AG04449 (cell line): ENCODE measurements around the gene MFAP3L.

Experiments used
- CTCF ChIA-PET: fragments of 350-600 bp; formaldehyde crosslinking; extraction: SDS; loops from one replicate; lab custom pipeline; 2021; ENCODE audit warnings: antibody characterized with exemption; lab: Yijun Ruan, JAX
- POLR2A ChIA-PET: fragments of 400-600, 350-600 bp; formaldehyde crosslinking; extraction: SDS; loops from one replicate; lab custom pipeline; 2020; ENCODE audit warnings: antibody characterized with exemption, inconsistent platforms; lab: Yijun Ruan, JAX
- DNase-seq: peaks from one replicate; pipeline ENCODE4 v3.0.0-alpha.2; 2010; ENCODE audit warnings: low read depth, low spot score
- H3K4me3 ChIP-seq: 2 replicates; pipeline ENCODE4 v1.5.1; 2011; ENCODE audit warnings: low read depth, mild to moderate bottlenecking, control low read depth, low read length
- CTCF ChIP-seq: IDR thresholded peaks from one replicate; pipeline ENCODE4 v1.5.1; 2011; ENCODE audit warnings: mild to moderate bottlenecking, moderate library complexity, low read length, control low read depth, inconsistent platforms; ENCODE audit not compliant: insufficient read depth; ENCODE audit errors: missing control alignments

MFAP3L gene

GRCh38 chr4:170030121-170030520, 3.9 kb upstream of the MFAP3L start:
- DNase-seq = no peak
- no peak overlapping the region for H3K4me3 ChIP-seq
- CTCF ChIA-PET = interaction anchor here (11.0 kb wide), 1 partner anchor 220 kb away, joined by 89 read pairs; no protein-coding TSS in a partner anchor
- POLR2A ChIA-PET = no interaction called here
- no peak for TF ChIP-seq CTCF

GRCh38 chr4:170027181-170027829, 1.1 kb upstream of the MFAP3L start:
- DNase-seq = peak; percentile 88
- no peak for TF ChIP-seq CTCF
- CTCF ChIA-PET = interaction anchor here (1.0 to 11.0 kb wide), 5 partner anchors 14 to 223 kb away, joined by 4 to 89 read pairs (median 5); no protein-coding TSS in a partner anchor
- H3K4me3 ChIP-seq = peak overlapping the region; percentile 83
- POLR2A ChIA-PET = interaction anchor here (0.5 kb wide), 1 partner anchor 65 kb away, joined by 3 read pairs; no protein-coding TSS in a partner anchor

- peak overlapping the region; percentile 83 for H3K4me3 ChIP-seq
- DNase-seq = no peak
- ChIA-PET POLR2A (interaction anchor here (0.6 to 1.4 kb wide), 7 partner anchors 9 to 438 kb away, joined by 3 to 7 read pairs (median 3); no protein-coding TSS in a partner anchor), CTCF (interaction anchor here (0.9 to 11.0 kb wide), 5 partner anchors 11 to 216 kb away, joined by 3 to 89 read pairs (median 4); no protein-coding TSS in a partner anchor)
- no peak for TF ChIP-seq CTCF
Measured at GRCh38 chr4:170025523-170026252, 507 bp downstream of the MFAP3L start.

- TF ChIP-seq CTCF = no peak
- ChIA-PET POLR2A (no interaction called here), CTCF (interaction anchor here (1.1 to 11.0 kb wide), 2 partner anchors 26 to 213 kb away, joined by 5 to 89 read pairs; no protein-coding TSS in a partner anchor)
- H3K4me3 ChIP-seq = no peak overlapping the region
- no peak for DNase-seq
Measured at GRCh38 chr4:170022211-170022610, 4.0 kb downstream of the MFAP3L start.

- H3K4me3 ChIP-seq = no peak overlapping the region
- DNase-seq = no peak
- ChIA-PET POLR2A (no interaction called here), CTCF (no interaction called here)
- no peak for TF ChIP-seq CTCF
Measured at GRCh38 chr4:170017252-170017651, 8.9 kb downstream of the MFAP3L start.

- TF ChIP-seq CTCF = no peak
- H3K4me3 ChIP-seq = no peak overlapping the region
- POLR2A ChIA-PET = no interaction called here
- DNase-seq = no peak
- CTCF ChIA-PET = interaction anchor here (1.4 to 2.1 kb wide), 3 partner anchors 10 to 205 kb away, joined by 3 to 10 read pairs (median 8); partner anchors contain the start of gene MFAP3L
Measured at GRCh38 chr4:170015285-170015684, 10.9 kb downstream of the MFAP3L start.
